ENCODE measurements around the gene M1AP.
"Not testable (repeated sequence)": the region's sequence is repeated elsewhere in the genome, so short reads cannot be mapped to it uniquely, and the experiment has no call there.

M1AP gene

GRCh38 chr2:74653985-74654882 lies 6.1 kb upstream of the M1AP start, which contains the start of gene SEMA4F:
Gene SEMA4F (plus strand): TSS chr2:74654247. CDS start chr2:74654377, 130 bp downstream.
- peak; percentile 97 for DNase-seq (ENCODE audit: low spot score)

DNA sequence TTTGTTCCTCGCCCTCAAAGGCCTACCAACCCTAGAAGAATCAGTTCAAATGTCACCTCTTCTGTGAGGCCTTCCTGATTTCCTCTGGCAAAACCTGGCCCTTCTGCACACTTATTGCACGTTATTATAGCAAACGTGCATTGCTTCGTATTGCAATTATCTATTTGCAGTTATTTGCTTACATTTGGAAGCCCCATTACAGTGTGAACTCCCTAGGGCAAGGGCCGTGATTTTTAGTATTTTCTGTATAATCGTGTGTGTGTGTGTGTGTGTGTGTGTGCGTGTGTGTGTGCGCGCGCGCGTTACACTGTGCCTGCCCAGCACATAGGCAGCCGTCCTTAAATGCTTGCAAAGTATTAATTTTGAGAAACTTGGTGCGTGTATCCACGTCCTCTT lies 5.5 kb upstream of the M1AP start:
- DNase-seq (ENCODE audit: low spot score) = no peak

DNA sequence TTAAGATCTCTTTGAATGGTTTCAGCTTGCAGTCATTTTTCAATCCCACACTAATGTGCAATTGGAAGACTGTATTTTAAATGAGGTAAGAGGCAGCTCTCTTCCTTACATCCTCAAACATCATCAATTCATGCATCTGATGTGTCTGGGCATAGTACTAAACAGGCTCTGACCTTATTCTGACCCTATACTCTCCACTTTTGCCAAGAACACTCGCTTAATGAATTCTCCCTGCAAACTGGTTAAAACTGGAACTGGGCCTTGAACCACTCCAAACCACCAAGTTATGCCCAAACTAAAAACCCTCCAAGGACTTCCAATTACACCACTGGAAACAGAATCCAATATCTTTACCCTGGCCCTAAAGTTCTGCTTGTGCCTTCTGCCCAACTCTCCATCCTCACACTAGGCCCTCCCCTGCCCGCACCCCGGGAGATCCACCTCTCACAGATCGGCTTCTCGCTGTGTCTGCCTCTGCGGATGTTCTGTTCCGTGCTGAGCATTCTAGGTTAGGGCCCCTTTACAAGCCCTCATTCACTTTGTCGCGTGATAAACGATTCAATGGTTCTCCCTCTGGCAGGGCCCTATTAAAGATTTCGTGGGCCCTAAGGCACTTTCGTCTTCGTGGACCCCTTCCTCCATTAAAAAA lies 1.2 kb downstream of the M1AP start:
- DNase-seq (ENCODE audit: low spot score) = no peak

GRCh38 chr2:74646201-74646600 lies 1.9 kb downstream of the M1AP start:
- no peak for DNase-seq (ENCODE audit: low spot score)

GRCh38 chr2:74645344-74645743 lies 2.8 kb downstream of the M1AP start:
- no peak for DNase-seq (ENCODE audit: low spot score)

DNA sequence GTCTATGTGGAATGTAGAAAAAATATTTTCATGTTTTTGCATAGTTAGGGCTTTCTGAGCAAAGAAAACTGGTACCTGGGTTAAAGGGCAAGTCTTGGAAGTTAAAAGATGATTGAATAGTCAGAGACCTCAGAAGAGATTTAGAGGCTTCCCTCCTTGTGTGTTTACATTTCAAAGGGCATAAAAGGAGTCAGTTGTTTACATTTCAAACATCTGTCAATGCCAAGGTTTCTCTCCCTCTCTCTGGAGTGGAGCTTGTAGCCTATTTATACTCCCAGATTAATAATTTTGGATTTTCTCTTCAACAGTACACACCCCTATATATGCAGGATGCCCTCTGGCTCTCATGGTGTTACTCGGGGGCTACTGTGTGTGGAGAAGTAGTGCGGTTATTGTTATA lies 8.6 kb downstream of the M1AP start:
- no peak for DNase-seq (ENCODE audit: low spot score)

- no peak for DNase-seq (ENCODE audit: low spot score)
These were observed 15.2 kb downstream of the M1AP start for GRCh38 chr2:74632939-74633312.

GRCh38 chr2:74632209-74632938 lies 15.8 kb downstream of the M1AP start:
- no peak for DNase-seq (ENCODE audit: low spot score)

DNA sequence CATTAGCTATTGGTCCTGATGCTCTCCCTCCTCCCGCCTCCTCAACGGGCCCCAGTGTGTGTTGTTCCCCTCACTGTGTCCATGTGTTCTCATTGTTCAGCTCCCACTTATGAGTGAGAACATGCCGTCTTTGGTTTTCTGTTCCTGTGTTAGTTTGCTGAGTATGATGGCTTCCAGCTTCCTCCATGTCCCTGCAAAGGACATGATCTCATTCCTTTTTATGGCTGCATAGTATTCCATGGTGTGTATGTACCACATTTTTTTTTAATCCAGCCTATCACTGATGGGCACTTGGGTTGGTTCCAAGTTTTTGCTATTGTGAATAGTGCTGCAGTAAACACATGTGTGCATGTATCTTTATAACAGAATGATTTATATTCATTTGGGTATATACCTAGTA lies 17.7 kb downstream of the M1AP start:
- not testable (repeated sequence) for DNase-seq (ENCODE audit: low spot score)

DNA sequence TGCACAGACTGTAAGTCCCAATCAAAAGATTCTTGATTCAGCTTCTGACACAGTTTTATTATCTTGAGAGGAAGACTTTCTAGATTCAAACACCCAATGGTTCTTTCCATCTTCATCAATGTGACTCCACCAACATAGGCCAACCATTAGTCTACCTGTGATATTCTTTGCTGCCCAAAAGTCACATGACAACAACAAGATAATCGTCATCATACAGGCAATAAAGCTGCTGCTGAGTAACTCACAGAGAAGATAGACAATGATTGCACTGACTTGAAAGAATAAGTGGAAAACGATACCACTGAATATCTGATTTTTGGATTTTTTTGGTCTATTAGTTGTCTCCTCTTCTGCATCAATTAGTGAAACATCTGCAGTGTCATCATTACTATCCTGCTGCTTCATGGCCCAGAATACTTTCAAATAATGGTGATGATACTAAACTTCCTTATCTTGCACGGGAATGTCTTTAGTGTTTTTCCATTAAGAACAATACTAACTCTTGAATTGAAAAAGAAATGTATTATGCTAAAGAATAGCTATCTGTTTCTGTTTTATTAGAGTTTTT lies 19.5 kb downstream of the M1AP start:
- no peak for DNase-seq (ENCODE audit: low spot score)

GRCh38 chr2:74625658-74626425 lies 22.3 kb downstream of the M1AP start:
- no peak for DNase-seq (ENCODE audit: low spot score)

DNA sequence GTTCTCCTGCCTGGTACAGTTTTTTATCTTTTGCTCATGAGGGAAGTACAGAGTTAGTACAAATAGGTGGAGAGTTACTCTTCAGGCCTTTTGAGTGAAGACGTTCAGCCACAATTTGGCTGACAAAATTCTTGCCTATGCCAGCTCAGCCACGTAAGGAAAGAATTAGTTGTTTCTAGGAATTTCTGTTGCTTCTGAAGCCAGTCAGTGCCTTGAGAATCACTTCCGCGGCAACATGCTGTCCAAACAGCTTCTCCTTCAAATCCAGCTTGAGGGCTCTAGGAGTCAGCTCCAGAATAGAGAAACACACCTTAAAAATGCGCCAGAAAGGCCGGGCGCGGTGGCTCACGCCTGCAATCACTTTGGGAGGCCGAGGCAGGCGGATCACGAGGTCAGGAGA lies 27.5 kb downstream of the M1AP start:
- no peak for DNase-seq (ENCODE audit: low spot score)

- no peak for DNase-seq (ENCODE audit: low spot score)
These were observed 28.4 kb downstream of the M1AP start for GRCh38 chr2:74619651-74620297.

DNA sequence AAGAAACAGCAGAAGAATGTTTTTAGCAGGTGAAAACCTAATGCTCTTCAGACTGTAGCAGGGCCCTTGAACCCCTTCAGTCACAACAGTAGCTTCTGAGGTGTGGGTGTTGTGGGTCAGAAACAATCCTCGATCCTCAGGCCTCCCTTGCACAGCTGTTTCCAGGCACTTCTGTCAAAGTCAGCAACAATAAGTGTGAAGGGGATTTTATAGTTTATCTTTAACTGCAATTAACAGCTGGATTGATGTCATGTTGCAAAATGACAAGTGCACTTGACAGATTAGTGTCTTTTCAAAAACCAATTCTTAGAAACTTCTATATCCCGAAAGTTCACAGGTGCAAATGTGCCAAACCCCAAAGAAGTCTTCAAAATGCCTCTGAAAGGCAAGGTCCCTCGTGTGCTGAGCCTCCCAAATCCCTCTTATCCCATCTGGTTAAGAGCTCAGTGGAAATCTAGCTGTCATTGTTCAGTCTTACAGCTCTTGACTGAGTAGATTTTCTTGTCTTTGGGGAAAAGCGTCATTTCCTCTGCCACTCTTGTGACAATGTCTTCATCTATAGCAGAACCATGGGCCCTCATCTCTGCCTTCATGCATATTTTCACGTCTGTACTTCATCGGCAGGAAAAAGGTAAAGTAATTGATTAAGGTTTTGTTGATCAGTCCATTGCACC lies 29.6 kb downstream of the M1AP start:
- DNase-seq (ENCODE audit: low spot score) = peak; percentile 48

GRCh38 chr2:74617122-74617521 lies 31.0 kb downstream of the M1AP start:
- no peak for DNase-seq (ENCODE audit: low spot score)

DNA sequence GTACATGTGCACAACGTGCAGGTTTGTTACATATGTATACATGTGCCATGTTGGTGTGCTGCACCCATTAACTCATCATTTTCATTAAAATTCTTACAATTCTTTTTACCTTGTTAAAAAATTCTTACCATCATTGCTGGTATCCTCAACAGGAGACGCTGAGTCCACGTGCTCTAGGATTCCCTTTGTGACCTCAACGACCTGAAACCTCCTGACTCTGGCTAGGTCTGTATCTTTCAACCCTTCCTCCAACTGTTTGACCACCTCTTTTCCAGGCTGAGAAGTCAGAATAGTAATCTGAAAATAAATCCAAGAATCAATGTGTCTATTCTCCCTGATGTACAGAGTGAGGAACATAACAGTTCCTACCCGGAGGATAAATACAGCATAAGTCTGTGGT lies 41.2 kb downstream of the M1AP start:
- no peak for DNase-seq (ENCODE audit: low spot score)

- no peak for DNase-seq (ENCODE audit: low spot score)
These were observed 44.7 kb downstream of the M1AP start for GRCh38 chr2:74603282-74604000.

- no peak for DNase-seq (ENCODE audit: low spot score)
These were observed 45.4 kb downstream of the M1AP start for GRCh38 chr2:74602586-74603281.

- no peak for DNase-seq (ENCODE audit: low spot score)
These were observed 48.5 kb downstream of the M1AP start for GRCh38 chr2:74599676-74600075.

All from D341Med (cell line).